Chondrocyte (in vitro differentiated cells): ENCODE data around the gene SASH3. TPM values are rescaled to one million over a fixed set of nuclear protein-coding genes. Genes with fewer than 3 reads are reported as not detected.

ENCODE experiments used
- DNase-seq: peaks from one replicate; pipeline ENCODE4 v3.0.0; 2021; ENCODE audit warnings: mixed read lengths, low spot score
- H3K27ac Mint-ChIP-seq: one replicate; pipeline ENCODE4 v1.8.0; 2021; ENCODE audit warnings: mild to moderate bottlenecking, moderate library complexity, mixed read lengths; ENCODE audit not compliant: unreplicated experiment
- H3K27me3 Mint-ChIP-seq: 2 replicates; pipeline ENCODE4 v1.8.0; 2021; ENCODE audit warnings: low read depth, mixed read lengths
- H3K36me3 Mint-ChIP-seq: 2 replicates; pipeline ENCODE4 v1.8.0; 2021; ENCODE audit warnings: low read depth, mixed read lengths
- H3K4me1 Mint-ChIP-seq: 2 replicates; pipeline ENCODE4 v1.8.0; 2021; ENCODE audit warnings: low read depth, mild to moderate bottlenecking, mixed read lengths
- H3K4me3 Mint-ChIP-seq: one replicate; pipeline ENCODE4 v1.8.0; 2021; ENCODE audit warnings: mild to moderate bottlenecking, moderate library complexity, mixed read lengths; ENCODE audit not compliant: unreplicated experiment
- H3K9me3 Mint-ChIP-seq: 2 replicates; pipeline ENCODE4 v1.8.0; 2021; ENCODE audit warnings: low read depth, mixed read lengths
- total RNA-seq: library from RNA; stranded (reverse); gene quantifications from 3 replicates; pipeline ENCODE4 v1.2.1, GENCODE V29; 2021
- TF ChIP-seq, protein P1 (sequence below): fragments of 200-600 bp; sonication (generic); IDR thresholded peaks from 2 replicates; pipeline ENCODE4 v1.5.0; 2021; ENCODE audit warnings: antibody characterized with exemption, mild to moderate bottlenecking, moderate library complexity

The SASH3 gene
- total RNA-seq, 1 donor from 2014 or later = not detected

DNA sequence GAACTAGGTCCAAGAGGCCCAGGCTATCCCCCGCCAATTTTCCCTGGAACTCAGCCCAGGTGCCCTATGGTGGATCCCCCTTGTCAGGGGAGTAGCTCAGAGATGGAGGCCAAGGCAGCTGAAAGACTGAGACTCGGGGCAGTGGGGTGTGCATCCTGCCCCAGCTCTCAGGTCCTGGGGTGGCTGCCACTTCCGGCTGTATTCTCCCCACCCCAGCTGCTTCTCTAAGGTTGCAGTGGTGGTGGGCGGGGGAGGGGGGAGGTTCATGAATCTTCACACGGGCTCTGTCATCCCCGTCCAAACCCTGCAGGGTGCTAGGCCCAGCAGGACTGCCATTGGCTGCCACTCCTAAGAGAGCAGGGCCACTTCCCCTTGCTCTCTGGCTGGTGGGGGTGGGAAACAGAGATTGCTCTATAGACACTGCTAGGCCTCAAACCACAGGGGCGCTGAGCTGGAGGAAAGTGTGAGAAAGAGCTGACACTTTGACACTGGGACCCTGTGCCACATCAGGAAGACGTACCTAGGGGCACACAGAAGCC, 1.5 kb downstream of the SASH3 start:
- Mint-ChIP-seq H3K4me1 (no peaks in the 10 kb centered on the region), H3K4me3 (no peak overlapping the region), H3K9me3 (peaks cover 2% of the 10 kb centered on the region), H3K36me3 (no peaks in the 10 kb centered on the region), H3K27me3 (peaks cover 8% of the 10 kb centered on the region), H3K27ac (no peak overlapping the region)
- TF ChIP-seq, protein P1, sequence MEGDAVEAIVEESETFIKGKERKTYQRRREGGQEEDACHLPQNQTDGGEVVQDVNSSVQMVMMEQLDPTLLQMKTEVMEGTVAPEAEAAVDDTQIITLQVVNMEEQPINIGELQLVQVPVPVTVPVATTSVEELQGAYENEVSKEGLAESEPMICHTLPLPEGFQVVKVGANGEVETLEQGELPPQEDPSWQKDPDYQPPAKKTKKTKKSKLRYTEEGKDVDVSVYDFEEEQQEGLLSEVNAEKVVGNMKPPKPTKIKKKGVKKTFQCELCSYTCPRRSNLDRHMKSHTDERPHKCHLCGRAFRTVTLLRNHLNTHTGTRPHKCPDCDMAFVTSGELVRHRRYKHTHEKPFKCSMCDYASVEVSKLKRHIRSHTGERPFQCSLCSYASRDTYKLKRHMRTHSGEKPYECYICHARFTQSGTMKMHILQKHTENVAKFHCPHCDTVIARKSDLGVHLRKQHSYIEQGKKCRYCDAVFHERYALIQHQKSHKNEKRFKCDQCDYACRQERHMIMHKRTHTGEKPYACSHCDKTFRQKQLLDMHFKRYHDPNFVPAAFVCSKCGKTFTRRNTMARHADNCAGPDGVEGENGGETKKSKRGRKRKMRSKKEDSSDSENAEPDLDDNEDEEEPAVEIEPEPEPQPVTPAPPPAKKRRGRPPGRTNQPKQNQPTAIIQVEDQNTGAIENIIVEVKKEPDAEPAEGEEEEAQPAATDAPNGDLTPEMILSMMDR = no peak
- DNase-seq = peak; percentile 65

GRCh38 chrX:129781680-129782495, 2.1 kb downstream of the SASH3 start:
- H3K4me1 Mint-ChIP-seq = no peaks in the 10 kb centered on the region
- H3K4me3 Mint-ChIP-seq = no peak overlapping the region
- peaks cover 8% of the 10 kb centered on the region for H3K27me3 Mint-ChIP-seq
- H3K27ac Mint-ChIP-seq = no peak overlapping the region
- DNase-seq = peak; percentile 63
- TF ChIP-seq, protein P1 = no peak
- H3K36me3 Mint-ChIP-seq = no peaks in the 10 kb centered on the region
- H3K9me3 Mint-ChIP-seq = peaks cover 2% of the 10 kb centered on the region

DNA sequence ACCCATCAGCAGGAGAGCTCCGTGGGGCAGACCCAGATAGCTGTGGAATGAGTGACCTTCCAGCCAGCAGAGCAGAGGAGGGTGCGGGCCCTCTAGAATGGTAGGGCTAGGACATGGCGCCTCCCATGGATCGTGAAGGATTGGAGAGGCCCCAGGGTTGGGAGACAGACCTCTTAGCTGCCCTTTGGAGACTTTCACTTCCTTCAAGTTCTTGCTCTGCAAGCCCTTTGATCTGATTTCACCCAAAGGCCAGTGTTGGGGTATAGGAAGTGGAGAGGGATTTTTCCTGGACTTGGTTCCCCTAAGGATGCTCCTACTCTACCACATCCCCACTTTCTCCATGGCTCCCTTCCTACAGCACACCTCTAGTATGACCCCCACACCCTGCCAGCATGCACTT, 3.0 kb downstream of the SASH3 start:
- Mint-ChIP-seq H3K27me3 (peaks cover 8% of the 10 kb centered on the region), H3K4me1 (no peaks in the 10 kb centered on the region), H3K27ac (no peak overlapping the region), H3K36me3 (no peaks in the 10 kb centered on the region), H3K9me3 (peaks cover 2% of the 10 kb centered on the region), H3K4me3 (no peak overlapping the region)
- TF ChIP-seq, protein P1 = no peak
- DNase-seq = peak; percentile 51

DNA sequence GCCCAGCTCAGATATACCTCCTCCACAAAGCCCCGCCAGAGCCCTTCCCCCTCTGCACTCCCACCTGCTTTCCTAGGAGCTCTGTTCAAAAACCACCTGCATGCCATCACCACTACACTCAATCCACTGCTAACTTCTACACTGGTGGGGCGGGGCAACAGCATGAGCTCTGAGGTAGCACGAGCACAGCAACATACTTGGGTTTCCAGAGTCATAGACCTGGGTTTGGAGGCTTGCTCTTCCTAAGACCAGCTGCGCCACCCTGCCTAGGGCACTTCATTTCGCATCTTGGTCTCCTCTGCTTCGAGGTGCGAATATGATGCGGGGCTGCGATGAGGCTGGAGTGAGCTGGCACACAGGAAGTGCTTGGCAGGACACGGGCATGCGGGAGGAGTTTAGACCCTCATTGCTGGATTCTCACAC, 3.6 kb downstream of the SASH3 start:
- TF ChIP-seq, protein P1 = no peak
- H3K9me3 Mint-ChIP-seq = peaks cover 2% of the 10 kb centered on the region
- no peak overlapping the region for H3K4me3 Mint-ChIP-seq
- no peaks in the 10 kb centered on the region for H3K36me3 Mint-ChIP-seq
- DNase-seq = peak; percentile 67
- H3K27me3 Mint-ChIP-seq = peaks cover 8% of the 10 kb centered on the region
- no peak overlapping the region for H3K27ac Mint-ChIP-seq
- H3K4me1 Mint-ChIP-seq = no peaks in the 10 kb centered on the region

- peaks cover under 1% of the 10 kb centered on the region for H3K9me3 Mint-ChIP-seq
- H3K4me1 Mint-ChIP-seq = no peaks in the 10 kb centered on the region
- DNase-seq = no peak
- peaks cover 7% of the 10 kb centered on the region for H3K27me3 Mint-ChIP-seq
- TF ChIP-seq, protein P1 = no peak
- H3K27ac Mint-ChIP-seq = no peak overlapping the region
- H3K36me3 Mint-ChIP-seq = no peaks in the 10 kb centered on the region
- no peak overlapping the region for H3K4me3 Mint-ChIP-seq
Observed at GRCh38 chrX:129784371-129784770, 4.6 kb downstream of the SASH3 start.
